ENCODE results near the gene GMPPB. TPM values are rescaled to one million over a fixed set of nuclear protein-coding genes. Genes with fewer than 3 reads are reported as not detected.

Gene GMPPB
- total RNA-seq, 1 donor from 2014 or later: 31.2 TPM

- Mint-ChIP-seq H3K36me3 (ENCODE audit: insufficient read depth) (peaks cover 1% of the 10 kb centered on the region), H3K9me3 (ENCODE audit: low read depth) (no peaks in the 10 kb centered on the region), H3K27ac (peak overlapping the region; percentile 96), H3K27me3 (no peaks in the 10 kb centered on the region), H3K4me1 (ENCODE audit: low read depth) (peaks cover 22% of the 10 kb centered on the region), H3K4me3 (ENCODE audit: low read depth) (peak overlapping the region; percentile 92)
- TF ChIP-seq, protein P1, sequence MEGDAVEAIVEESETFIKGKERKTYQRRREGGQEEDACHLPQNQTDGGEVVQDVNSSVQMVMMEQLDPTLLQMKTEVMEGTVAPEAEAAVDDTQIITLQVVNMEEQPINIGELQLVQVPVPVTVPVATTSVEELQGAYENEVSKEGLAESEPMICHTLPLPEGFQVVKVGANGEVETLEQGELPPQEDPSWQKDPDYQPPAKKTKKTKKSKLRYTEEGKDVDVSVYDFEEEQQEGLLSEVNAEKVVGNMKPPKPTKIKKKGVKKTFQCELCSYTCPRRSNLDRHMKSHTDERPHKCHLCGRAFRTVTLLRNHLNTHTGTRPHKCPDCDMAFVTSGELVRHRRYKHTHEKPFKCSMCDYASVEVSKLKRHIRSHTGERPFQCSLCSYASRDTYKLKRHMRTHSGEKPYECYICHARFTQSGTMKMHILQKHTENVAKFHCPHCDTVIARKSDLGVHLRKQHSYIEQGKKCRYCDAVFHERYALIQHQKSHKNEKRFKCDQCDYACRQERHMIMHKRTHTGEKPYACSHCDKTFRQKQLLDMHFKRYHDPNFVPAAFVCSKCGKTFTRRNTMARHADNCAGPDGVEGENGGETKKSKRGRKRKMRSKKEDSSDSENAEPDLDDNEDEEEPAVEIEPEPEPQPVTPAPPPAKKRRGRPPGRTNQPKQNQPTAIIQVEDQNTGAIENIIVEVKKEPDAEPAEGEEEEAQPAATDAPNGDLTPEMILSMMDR (IDR thresholded peaks at IDR 0.05; ENCODE audit: unreplicated experiment): no peak
- DNase-seq (ENCODE audit: low spot score, unreplicated experiment): peak; percentile 38
Measured at GRCh38 chr3:49723296-49723627, 489 bp downstream of the GMPPB start.

DNA sequence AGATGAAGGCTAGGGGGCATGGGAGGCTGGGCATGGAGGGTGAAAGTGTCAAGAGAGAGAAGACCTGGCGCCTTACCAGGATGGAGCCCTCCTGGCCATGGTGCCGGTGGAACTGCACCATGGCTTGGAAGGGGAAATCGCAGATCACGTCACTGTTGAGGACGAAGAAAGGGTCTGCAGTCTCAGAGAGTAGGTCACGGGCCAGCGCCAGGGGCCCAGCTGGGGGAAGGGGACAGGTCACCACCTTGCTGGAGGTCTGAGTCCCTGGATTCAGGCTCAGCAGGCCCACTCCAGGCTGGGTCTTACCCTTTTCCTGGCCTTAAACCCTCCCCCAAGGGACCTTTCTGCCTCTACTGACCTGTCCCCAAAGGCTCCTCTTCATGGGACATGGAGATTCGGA is 855 bp downstream of the GMPPB start:
- H3K27ac Mint-ChIP-seq: peak overlapping the region; percentile 96
- no peaks in the 10 kb centered on the region for H3K9me3 Mint-ChIP-seq (ENCODE audit: low read depth)
- H3K27me3 Mint-ChIP-seq: no peaks in the 10 kb centered on the region
- no peaks in the 10 kb centered on the region for H3K36me3 Mint-ChIP-seq (ENCODE audit: insufficient read depth)
- peak; percentile 9 for DNase-seq (ENCODE audit: low spot score, unreplicated experiment)
- peak overlapping the region; percentile 92 for H3K4me3 Mint-ChIP-seq (ENCODE audit: low read depth)
- TF ChIP-seq, protein P1 (IDR thresholded peaks at IDR 0.05; ENCODE audit: unreplicated experiment): no peak
- H3K4me1 Mint-ChIP-seq (ENCODE audit: low read depth): peaks cover 22% of the 10 kb centered on the region

DNA sequence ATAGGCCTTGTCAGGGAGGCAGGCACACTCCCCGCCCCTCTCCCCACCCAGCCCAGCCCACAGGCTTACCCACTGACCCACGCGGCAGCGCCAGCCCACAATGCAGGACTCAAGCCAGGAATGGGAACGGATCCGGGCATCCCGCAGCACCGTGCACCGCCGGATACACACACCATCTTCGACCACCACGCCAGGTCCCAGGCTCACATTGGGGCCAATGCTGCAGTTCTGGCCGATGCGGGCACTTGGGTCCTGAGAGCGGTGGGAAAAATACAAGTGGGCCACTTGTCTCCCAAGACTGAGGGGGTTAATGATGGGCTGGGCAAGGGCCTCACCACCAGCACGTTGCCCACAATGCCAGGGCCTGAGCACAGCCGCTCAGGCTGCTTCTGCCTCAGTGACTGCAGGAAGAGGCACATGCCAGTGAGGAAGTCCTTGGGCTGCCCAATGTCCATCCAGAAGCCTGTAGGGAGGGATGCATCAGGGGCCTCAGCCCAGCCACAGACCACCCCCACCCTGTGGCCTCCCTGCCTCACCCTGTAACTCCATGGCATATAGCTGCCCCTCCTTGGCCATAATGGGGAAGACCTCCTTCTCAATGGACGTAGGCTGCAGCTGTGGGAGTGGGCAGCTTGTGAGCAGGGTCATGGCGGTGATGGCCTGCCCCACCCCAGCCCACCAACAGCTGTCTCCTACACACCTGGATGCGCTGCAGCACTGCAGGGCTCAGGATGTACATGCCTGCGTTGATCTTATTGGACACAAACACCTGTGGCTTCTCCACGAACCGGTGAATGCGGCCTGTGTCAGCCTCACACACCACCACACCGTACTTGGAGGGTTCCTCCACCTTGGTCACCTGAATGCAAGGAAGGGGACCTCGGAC is 1.6 kb downstream of the GMPPB start:
- Mint-ChIP-seq H3K4me1 (ENCODE audit: low read depth) (peaks cover 22% of the 10 kb centered on the region), H3K9me3 (ENCODE audit: low read depth) (no peaks in the 10 kb centered on the region), H3K27me3 (no peaks in the 10 kb centered on the region), H3K27ac (peak overlapping the region; percentile 79), H3K4me3 (ENCODE audit: low read depth) (peak overlapping the region; percentile 92), H3K36me3 (ENCODE audit: insufficient read depth) (no peaks in the 10 kb centered on the region)
- TF ChIP-seq, protein P1 (IDR thresholded peaks at IDR 0.05; ENCODE audit: unreplicated experiment): no peak
- peak; percentile 10 for DNase-seq (ENCODE audit: low spot score, unreplicated experiment)

GRCh38 chr3:49721596-49721895 is 2.2 kb downstream of the GMPPB start:
- TF ChIP-seq, protein P1 (IDR thresholded peaks at IDR 0.05; ENCODE audit: unreplicated experiment): no peak
- Mint-ChIP-seq H3K9me3 (ENCODE audit: low read depth) (no peaks in the 10 kb centered on the region), H3K36me3 (ENCODE audit: insufficient read depth) (no peaks in the 10 kb centered on the region), H3K27me3 (no peaks in the 10 kb centered on the region), H3K4me3 (ENCODE audit: low read depth) (no peak overlapping the region), H3K27ac (no peak overlapping the region), H3K4me1 (ENCODE audit: low read depth) (peaks cover 22% of the 10 kb centered on the region)
- DNase-seq (ENCODE audit: low spot score, unreplicated experiment): no peak

DNA sequence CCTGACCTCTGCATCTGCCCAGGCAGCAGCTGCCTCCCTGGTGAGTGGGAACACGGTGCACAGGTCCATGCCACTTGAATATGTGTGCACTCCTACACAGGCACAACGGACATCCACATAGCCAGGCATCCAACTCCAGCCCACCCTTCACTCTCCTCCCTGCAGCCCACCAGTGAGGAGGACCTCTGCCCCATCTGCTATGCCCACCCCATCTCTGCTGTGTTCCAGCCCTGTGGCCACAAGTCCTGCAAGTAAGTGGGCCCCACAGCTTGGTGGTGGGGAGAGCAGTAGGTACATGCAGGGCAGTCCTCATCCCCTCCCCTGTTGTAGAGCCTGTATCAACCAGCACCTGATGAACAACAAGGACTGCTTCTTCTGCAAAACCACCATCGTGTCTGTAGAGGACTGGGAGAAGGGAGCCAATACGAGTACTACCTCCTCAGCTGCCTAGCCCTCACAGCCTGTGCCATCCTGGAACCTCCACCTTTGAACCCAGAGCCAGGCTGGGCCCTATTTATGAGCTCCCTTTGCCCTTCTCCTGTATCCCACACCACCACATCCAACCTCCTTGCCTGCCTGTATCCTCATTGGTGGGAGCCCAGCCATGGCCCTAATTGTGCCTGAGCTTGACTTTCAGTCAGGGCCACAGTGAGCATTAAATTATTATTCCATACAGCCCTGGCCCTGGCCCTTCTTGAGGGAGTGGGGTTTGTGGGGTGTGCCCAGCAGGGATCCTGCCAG is 2.7 kb downstream of the GMPPB start:
- Mint-ChIP-seq H3K27ac (peak overlapping the region; percentile 56), H3K27me3 (no peaks in the 10 kb centered on the region), H3K4me1 (ENCODE audit: low read depth) (peaks cover 22% of the 10 kb centered on the region), H3K9me3 (ENCODE audit: low read depth) (no peaks in the 10 kb centered on the region), H3K36me3 (ENCODE audit: insufficient read depth) (no peaks in the 10 kb centered on the region), H3K4me3 (ENCODE audit: low read depth) (no peak overlapping the region)
- DNase-seq (ENCODE audit: low spot score, unreplicated experiment): peak; percentile 8
- TF ChIP-seq, protein P1 (IDR thresholded peaks at IDR 0.05; ENCODE audit: unreplicated experiment): no peak
